AG09319 (cell line): Measurements from ENCODE around the gene GRIA4.

ENCODE experiments used
- DNase-seq: peaks from one replicate; pipeline ENCODE4 v3.0.0-alpha.2; 2010; ENCODE audit warnings: low read depth; ENCODE audit errors: extremely low read depth
- CTCF ChIP-seq: IDR thresholded peaks from 2 replicates; pipeline ENCODE4 v1.5.1; 2011; ENCODE audit warnings: low read depth, mild to moderate bottlenecking, inconsistent platforms, low read length, moderate library complexity

Gene GRIA4

DNA sequence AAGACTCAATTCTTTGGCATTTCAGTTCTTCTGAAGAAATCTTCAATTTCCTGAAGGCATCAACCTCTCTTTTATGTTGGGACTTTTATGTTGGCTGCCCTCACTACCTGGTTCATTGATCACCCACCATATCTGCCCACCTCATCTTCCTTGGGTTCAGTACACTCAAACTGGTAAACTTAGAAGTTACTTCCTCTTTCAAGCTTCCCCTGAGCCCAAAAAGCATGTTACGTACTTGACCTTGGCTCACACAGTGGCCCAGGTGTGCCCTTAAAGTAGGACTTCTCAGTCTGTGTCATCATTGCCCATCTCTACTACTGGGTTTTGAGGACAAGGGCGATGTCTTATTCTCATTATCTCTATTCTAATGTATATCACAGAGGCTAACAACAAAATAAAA, 86.1 kb downstream of the GRIA4 start:
- no peak for DNase-seq
- no peak for TF ChIP-seq CTCF

DNA sequence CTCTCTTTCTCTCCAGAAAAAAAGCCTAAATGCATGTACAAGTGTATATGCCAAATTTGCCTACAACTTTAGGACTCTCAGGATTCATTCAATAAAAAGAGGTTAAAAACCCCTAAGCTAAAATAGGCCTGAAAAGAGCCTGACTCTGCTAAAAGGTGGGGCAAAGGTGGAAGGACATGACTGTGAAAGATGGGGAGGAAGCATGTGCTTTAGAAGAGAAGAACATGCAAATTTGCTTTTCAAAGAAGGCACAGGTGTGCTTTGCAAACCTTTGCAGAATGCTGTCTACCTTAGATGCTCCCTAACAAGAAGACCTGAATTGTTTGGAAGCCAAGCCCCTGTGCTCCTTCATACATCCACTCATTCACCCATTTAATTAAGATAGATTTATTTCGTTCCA, 87.4 kb downstream of the GRIA4 start:
- DNase-seq, result no peak
- no peak for TF ChIP-seq CTCF

DNA sequence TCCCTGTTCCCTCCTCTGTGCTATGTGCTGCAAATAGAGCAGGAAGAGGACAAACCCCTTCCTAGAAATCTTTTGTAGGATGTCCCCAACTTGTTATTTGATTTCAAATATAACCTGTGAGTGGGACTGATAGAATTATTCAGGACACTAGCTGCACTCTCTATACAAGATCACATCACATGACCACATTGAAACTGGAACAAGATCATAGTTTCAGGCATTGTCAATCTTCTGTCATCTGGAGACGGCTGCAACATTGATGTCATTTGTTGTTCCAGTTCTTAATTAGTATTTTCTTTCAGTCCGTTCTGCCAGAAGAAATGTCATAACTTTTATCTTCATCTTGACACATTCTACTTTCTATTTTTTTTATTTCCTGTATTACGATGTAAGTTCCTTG, 89.3 kb downstream of the GRIA4 start:
- DNase-seq, result no peak
- no peak for TF ChIP-seq CTCF

DNA sequence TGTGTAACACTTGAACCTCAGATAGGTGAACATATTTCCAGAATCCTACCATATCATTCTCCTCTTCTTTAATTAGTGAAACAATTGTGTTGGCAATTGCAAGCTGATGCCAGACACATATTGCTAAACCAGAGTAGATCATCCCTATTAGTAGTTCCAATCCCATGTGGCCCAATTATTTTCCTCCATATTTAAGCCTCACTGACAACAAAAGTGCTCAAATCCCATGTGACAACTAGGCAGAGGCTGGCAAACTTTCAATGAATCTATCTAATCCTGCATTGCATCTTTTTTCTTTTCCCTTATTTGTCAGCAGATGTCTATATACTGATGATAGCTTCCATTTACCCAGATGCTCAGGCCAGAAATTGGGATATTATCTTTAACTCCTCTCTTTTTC, 90.4 kb downstream of the GRIA4 start:
- no peak for DNase-seq
- TF ChIP-seq CTCF, result no peak

DNA sequence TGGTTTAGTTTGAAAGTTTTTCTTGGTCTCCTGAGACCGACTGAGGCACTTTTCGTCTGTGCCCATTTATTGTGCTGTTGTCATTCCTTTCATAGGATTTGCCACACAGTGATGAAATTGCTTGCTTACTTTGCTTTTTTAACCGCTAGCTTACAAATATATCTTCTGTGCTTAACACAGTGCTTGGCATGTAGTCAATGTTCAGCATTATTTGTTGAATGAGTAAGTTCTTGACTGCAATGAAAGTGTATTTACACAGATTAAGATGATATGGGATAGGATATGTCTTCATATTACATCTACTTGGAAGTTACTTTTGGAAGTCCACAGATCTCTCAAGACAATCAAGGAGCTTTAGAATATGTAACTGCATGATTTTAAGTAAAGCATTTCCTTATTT, 91.2 kb downstream of the GRIA4 start:
- TF ChIP-seq CTCF, result no peak
- no peak for DNase-seq

DNA sequence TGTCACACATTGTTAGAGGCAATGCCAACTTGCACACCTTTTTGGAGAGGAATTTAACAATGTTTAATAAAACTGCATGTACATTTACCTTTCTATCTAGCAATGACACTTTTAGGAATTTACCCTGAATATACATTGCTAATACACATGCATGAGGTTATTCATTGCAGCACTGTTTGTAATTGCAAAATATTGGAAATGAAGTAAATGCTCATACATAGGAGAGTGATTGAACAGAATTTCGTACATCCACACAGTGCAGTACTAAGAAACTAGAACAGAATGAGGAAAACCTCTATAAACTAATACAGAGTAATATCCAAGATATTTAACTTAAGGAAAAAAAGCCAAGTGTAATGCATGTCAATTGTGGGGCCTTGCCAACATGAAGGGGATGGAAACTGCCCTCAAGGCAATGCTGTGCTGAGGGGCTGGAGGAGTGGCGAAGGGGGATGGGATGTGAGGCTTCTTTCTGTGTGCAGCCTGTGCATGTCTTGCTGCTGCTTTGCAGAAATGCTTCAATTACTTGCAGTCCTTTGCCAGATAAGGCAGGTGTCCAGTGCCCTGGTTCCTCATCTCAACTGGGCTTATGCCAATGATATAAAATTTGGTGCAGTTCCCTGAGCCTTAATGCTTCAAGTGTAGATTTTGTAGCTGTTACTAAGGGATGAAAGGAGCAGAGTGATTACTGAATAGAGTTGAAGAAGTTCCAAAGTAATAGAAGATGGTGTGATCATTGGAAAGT, 96.1 kb downstream of the GRIA4 start:
- no peak for DNase-seq
- no peak for TF ChIP-seq CTCF

DNA sequence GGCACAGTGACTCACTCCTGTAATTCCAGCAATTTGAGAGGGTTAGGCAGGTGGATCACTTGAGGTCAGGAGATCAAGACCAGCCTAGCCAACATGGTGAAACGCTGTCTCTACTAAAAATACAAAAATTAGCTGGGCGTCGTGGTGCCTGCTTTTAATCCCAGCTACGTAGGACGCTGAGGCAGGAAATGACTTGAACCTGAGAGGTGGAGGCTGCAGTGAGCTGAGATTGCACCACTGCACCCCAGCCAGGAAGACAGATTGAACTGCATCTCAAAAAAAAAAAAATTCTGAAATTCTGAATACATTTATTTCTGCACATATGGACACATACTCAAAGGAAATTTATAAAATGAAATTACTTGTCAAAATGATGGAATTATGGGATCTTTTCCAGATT, 103.2 kb downstream of the GRIA4 start:
- TF ChIP-seq CTCF, result no peak
- DNase-seq, result no peak
